ENCODE results near the gene BMAL1.

DNA sequence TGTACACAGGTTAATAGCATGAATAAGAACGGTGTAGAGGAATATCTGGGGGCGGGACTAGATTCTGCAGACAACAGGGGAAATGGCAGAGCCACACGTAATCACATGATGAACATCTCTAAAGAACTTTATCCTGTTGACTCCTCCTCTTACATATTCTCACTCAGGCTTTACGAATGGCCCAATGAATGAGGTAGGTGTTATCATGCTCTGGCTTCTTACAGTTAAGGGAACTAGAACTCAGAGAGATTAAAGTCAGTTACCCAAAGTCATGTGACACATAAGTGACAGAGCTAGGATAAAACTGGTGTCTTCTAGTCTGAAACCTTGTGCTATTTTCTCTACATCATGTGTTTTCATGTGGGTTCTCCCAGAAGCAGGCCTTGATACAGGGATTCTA lies 49.0 kb upstream of the BMAL1 start:
- no peak for TF ChIP-seq POLR2AphosphoS5 (IDR thresholded peaks at IDR 0.05; ENCODE audit: low read depth, low read length)
- TF ChIP-seq POLR2A (IDR thresholded peaks at IDR 0.05; ENCODE audit: low read depth, low read length): no peak
- no peak for TF ChIP-seq SPI1 (IDR thresholded peaks at IDR 0.05; ENCODE audit: low read depth, low read length)

Data from GM12891 (cell line).